GM23338 (cell line): ENCODE data around the gene GIMAP4. TPM values are rescaled to one million over a fixed set of nuclear protein-coding genes. Genes with fewer than 3 reads are reported as not detected.

Source experiments
- ATAC-seq: fragments of 200-7000 bp; cut with Tn5 transposase; 3 replicates; pipeline ENCODE4 v1.9.1; 2020
- DNase-seq: peaks from one replicate; pipeline ENCODE4 v3.0.0-alpha.2; 2015; ENCODE audit warnings: low spot score
- H2AFZ ChIP-seq: fragments of 200-600 bp; sonication (generic); 2 replicates; pipeline ENCODE4 v1.8.0; 2016; ENCODE audit warnings: antibody characterized with exemption, mild to moderate bottlenecking, moderate library complexity
- H3F3A ChIP-seq: fragments of 200-600 bp; sonication (generic); replicated peaks from 2 replicates; pipeline ENCODE4 v1.8.0; 2017; ENCODE audit warnings: antibody characterized with exemption, mixed run types, low read depth
- H3K27ac ChIP-seq: fragments of 200-600 bp; sonication (generic); 2 replicates; pipeline ENCODE4 v1.6.1; 2016; ENCODE audit warnings: low read depth
- H3K27me3 ChIP-seq: fragments of 200-600 bp; sonication (generic); 2 replicates; pipeline ENCODE4 v1.8.0; 2016; ENCODE audit warnings: mild to moderate bottlenecking, mixed run types, moderate library complexity; ENCODE audit not compliant: insufficient read depth
- H3K36me3 ChIP-seq: fragments of 200-600 bp; sonication (generic); 2 replicates; pipeline ENCODE4 v1.8.0; 2016; ENCODE audit warnings: mild to moderate bottlenecking; ENCODE audit not compliant: insufficient read depth
- H3K4me1 ChIP-seq: fragments of 200-600 bp; sonication (generic); 2 replicates; pipeline ENCODE4 v1.8.0; 2016; ENCODE audit warnings: mild to moderate bottlenecking, moderate library complexity; ENCODE audit not compliant: insufficient read depth
- H3K4me2 ChIP-seq: fragments of 200-600 bp; sonication (generic); 2 replicates; pipeline ENCODE4 v1.7.1; 2017; ENCODE audit warnings: mixed run types
- H3K4me3 ChIP-seq: fragments of 200-600 bp; sonication (generic); 2 replicates; pipeline ENCODE4 v1.6.1; 2016; ENCODE audit warnings: mixed run types
- H3K79me2 ChIP-seq: fragments of 200-600 bp; sonication (generic); replicated peaks from 2 replicates; pipeline ENCODE4 v1.8.0; 2017; ENCODE audit warnings: mild to moderate bottlenecking; ENCODE audit not compliant: insufficient read depth
- H3K9me2 ChIP-seq: fragments of 200-600 bp; sonication (generic); 2 replicates; pipeline ENCODE4 v1.8.0; 2017; ENCODE audit not compliant: insufficient read depth
- H4K20me1 ChIP-seq: fragments of 200-600 bp; sonication (generic); replicated peaks from 2 replicates; pipeline ENCODE4 v1.8.0; 2017; ENCODE audit warnings: mild to moderate bottlenecking; ENCODE audit not compliant: insufficient read depth
- H3K27ac Mint-ChIP-seq: 2 replicates; pipeline ENCODE4 v1.8.0; 2020; ENCODE audit warnings: inconsistent platforms, mild to moderate bottlenecking, moderate library complexity, mixed read lengths
- H3K27me3 Mint-ChIP-seq: 3 replicates; pipeline ENCODE4 v1.8.0; 2022; ENCODE audit warnings: low read depth, mild to moderate bottlenecking, moderate library complexity, mixed read lengths, inconsistent platforms; ENCODE audit not compliant: insufficient read depth, poor library complexity
- H3K36me3 Mint-ChIP-seq: 3 replicates; pipeline ENCODE4 v1.8.0; 2021; ENCODE audit warnings: low read depth, mild to moderate bottlenecking, inconsistent platforms, moderate library complexity, mixed read lengths
- H3K4me1 Mint-ChIP-seq: 3 replicates; pipeline ENCODE4 v1.8.0; 2020; ENCODE audit warnings: mild to moderate bottlenecking, inconsistent platforms, mixed read lengths
- H3K4me3 Mint-ChIP-seq: 3 replicates; pipeline ENCODE4 v1.8.0; 2021; ENCODE audit warnings: moderate library complexity, mild to moderate bottlenecking, inconsistent platforms, mixed read lengths
- H3K9me3 Mint-ChIP-seq: 3 replicates; pipeline ENCODE4 v1.8.0; 2020; ENCODE audit warnings: moderate library complexity, mild to moderate bottlenecking, inconsistent platforms, mixed read lengths
- EZH2phosphoT487 ChIP-seq: fragments of 200-600 bp; sonication (generic); IDR thresholded peaks from one replicate; pipeline ENCODE4 v1.8.1; 2018; ENCODE audit warnings: antibody characterized with exemption; ENCODE audit not compliant: unreplicated experiment
- JUNB ChIP-seq: IDR thresholded peaks from one replicate; pipeline ENCODE4 v1.6.1; 2016; ENCODE audit warnings: antibody characterized with exemption; ENCODE audit not compliant: unreplicated experiment
- STAT1 ChIP-seq: IDR thresholded peaks from one replicate; pipeline ENCODE4 v1.6.1; 2016; ENCODE audit warnings: antibody characterized with exemption; ENCODE audit not compliant: unreplicated experiment
- ZNF114 ChIP-seq: fragments of 250-450 bp; sonication (Bioruptor Pico); IDR thresholded peaks from 2 replicates; pipeline ENCODE4 v1.5.0; 2020; ENCODE audit warnings: mild to moderate bottlenecking, moderate library complexity
- ZNF331 ChIP-seq: fragments of 250-450 bp; sonication (Bioruptor Pico); IDR thresholded peaks from 2 replicates; pipeline ENCODE4 v1.5.0; 2020; ENCODE audit warnings: low read depth, mild to moderate bottlenecking, moderate library complexity
- ZNF462 ChIP-seq: fragments of 250-450 bp; sonication (Bioruptor Pico); IDR thresholded peaks from 2 replicates; pipeline ENCODE4 v1.5.0; 2020; ENCODE audit warnings: mild to moderate bottlenecking, moderate library complexity
- polyA plus RNA-seq: library from polyadenylated mRNA; unstranded; fragments of >200 nt; fragmentation: Nextera tagmentation; extraction: Ambion mirVana; gene quantifications from 2 replicates; pipeline ENCODE4 v1.2.1, GENCODE V29; 2016
- total RNA-seq: library from RNA; depleted of rRNA; stranded (reverse); fragments of >200 nt; shearing (Covaris generic); gene quantifications from 2 replicates; pipeline ENCODE4 v1.2.3, GENCODE V29; 2014
- TF ChIP-seq, protein P1 (sequence below): IDR thresholded peaks from one replicate; pipeline ENCODE4 v1.6.1; 2018; ENCODE audit warnings: antibody characterized with exemption; ENCODE audit not compliant: unreplicated experiment

The GIMAP4 gene
- total and polyA plus RNA-seq, 2 experiments from 2014 or later = not detected

DNA sequence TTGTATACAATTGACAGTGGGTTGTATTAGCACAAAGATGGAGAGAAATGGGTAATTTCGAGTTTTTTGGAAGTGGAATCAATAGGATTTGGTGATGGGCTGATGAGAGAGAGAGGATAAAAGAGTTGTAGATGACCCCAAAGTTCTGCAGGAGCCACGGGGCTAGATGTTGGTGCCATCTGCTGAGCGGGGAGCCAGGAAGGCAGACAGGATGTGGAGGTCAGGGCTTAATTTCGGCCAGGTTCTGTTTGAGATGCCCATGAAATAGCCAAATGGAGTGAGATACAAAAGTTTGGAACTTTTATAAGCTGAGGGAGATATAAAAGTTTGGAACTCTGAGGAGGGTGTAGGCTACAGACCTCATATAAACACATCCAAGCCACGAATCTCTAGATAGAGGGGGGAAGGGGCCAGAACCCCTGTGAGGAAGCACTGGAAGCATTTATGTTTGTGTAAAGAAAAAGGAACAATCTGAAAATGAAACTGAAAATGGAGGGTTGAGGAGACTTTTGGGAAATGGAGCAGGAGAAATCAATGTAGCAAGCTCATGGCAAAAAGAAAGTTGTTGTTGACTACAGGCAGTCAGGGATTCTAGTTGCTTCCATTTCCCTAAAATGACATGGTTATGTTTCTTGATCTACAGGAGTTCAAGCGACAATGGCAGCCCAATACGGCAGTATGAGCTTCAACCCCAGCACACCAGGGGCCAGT is 2.2 kb downstream of the GIMAP4 start:
- no peaks in the 10 kb centered on the region for H3K9me3 Mint-ChIP-seq
- Histone ChIP-seq H3K4me3 (no peak overlapping the region), H4K20me1 (no peaks in the 10 kb centered on the region), H3K4me1 (peaks cover 31% of the 10 kb centered on the region), H3K27me3 (no peaks in the 10 kb centered on the region), H3K79me2 (no peaks in the 10 kb centered on the region), H3K9me2 (no peaks in the 10 kb centered on the region; the same call in 1 of the 2 replicates), H3K36me3 (no peaks in the 10 kb centered on the region), H3K4me2 (no peak overlapping the region), H3F3A (no peaks in the 10 kb centered on the region), H3K27ac (no peak overlapping the region), H2AFZ (no peak overlapping the region)
- H3K36me3 Mint-ChIP-seq = no peaks in the 10 kb centered on the region
- TF ChIP-seq, protein P1, sequence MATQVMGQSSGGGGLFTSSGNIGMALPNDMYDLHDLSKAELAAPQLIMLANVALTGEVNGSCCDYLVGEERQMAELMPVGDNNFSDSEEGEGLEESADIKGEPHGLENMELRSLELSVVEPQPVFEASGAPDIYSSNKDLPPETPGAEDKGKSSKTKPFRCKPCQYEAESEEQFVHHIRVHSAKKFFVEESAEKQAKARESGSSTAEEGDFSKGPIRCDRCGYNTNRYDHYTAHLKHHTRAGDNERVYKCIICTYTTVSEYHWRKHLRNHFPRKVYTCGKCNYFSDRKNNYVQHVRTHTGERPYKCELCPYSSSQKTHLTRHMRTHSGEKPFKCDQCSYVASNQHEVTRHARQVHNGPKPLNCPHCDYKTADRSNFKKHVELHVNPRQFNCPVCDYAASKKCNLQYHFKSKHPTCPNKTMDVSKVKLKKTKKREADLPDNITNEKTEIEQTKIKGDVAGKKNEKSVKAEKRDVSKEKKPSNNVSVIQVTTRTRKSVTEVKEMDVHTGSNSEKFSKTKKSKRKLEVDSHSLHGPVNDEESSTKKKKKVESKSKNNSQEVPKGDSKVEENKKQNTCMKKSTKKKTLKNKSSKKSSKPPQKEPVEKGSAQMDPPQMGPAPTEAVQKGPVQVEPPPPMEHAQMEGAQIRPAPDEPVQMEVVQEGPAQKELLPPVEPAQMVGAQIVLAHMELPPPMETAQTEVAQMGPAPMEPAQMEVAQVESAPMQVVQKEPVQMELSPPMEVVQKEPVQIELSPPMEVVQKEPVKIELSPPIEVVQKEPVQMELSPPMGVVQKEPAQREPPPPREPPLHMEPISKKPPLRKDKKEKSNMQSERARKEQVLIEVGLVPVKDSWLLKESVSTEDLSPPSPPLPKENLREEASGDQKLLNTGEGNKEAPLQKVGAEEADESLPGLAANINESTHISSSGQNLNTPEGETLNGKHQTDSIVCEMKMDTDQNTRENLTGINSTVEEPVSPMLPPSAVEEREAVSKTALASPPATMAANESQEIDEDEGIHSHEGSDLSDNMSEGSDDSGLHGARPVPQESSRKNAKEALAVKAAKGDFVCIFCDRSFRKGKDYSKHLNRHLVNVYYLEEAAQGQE = no peak
- TF ChIP-seq STAT1 (no peak), EZH2phosphoT487 (no peak)
- no peak for ATAC-seq
- no peak for DNase-seq
- peaks cover 27% of the 10 kb centered on the region for H3K4me1 Mint-ChIP-seq
- H3K27ac Mint-ChIP-seq = no peak overlapping the region
- H3K4me3 Mint-ChIP-seq = no peak overlapping the region
- H3K27me3 Mint-ChIP-seq = peaks cover 2% of the 10 kb centered on the region

DNA sequence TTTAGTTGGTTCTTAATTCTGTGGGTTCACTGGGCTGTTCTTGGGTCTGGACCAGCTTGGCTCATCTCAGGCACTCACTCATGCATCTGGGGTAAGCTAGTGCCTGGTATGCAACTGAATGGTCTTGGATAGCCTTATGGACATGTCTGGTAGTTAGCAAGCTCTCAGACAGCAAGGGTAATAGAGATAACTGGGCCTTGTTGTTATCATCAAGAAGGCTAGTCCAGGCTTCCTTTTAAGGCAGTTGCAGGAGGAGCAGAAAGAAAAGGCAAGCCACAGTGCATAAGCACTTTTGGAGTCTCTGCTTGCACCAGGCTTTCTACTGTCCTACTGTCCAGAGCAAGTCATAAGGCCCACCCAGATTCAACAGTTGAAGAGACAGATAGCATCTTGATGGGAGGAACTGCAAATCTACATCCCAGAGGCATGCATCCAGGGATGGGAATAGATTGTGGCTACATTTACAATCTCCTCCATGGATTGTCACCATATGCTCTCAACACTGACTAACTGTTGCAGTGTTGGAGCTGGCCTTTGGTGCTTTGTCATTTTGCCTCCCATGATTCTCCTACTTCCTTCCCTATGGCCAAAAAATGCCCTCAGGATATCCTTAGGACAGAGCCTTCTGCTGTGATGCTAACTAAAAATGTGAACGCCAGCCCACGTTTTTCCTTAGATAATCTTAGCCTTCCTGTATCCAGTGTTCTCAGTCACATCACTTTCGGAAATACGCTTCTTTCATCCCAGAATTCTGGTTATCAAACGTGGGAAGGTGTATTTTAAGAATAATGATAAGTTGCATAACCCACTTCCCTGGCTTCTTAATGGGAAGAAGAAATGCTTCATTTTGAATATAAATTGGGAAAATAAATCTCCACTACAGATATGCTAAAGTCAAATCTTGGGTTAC is 3.6 kb downstream of the GIMAP4 start:
- ATAC-seq (no peak), DNase-seq (no peak)
- Histone ChIP-seq H3K9me2 (no peaks in the 10 kb centered on the region; the same call in 1 of the 2 replicates), H3K36me3 (0 out of 2 replicates have a peak, but pooled peaks cover 4% of the 10 kb centered on the region), H3K4me3 (no peak overlapping the region), H3K4me1 (peaks cover 18% of the 10 kb centered on the region), H3K27ac (no peak overlapping the region), H3F3A (no peaks in the 10 kb centered on the region), H3K79me2 (no peaks in the 10 kb centered on the region), H3K27me3 (no peaks in the 10 kb centered on the region), H2AFZ (no peak overlapping the region), H3K4me2 (no peak overlapping the region), H4K20me1 (no peaks in the 10 kb centered on the region)
- Mint-ChIP-seq H3K4me3 (no peak overlapping the region), H3K27me3 (peaks cover 2% of the 10 kb centered on the region), H3K4me1 (peaks cover 19% of the 10 kb centered on the region), H3K9me3 (peaks cover 8% of the 10 kb centered on the region; the same call in 2 of the 3 replicates), H3K36me3 (no peaks in the 10 kb centered on the region), H3K27ac (no peak overlapping the region)
- TF ChIP-seq JUNB (no peak), ZNF331 (no peak), ZNF462 (CRISPR knock-in tag) (no peak), ZNF114 (no peak)
